ENCODE data around the gene BRSK1.

Gene BRSK1

DNA sequence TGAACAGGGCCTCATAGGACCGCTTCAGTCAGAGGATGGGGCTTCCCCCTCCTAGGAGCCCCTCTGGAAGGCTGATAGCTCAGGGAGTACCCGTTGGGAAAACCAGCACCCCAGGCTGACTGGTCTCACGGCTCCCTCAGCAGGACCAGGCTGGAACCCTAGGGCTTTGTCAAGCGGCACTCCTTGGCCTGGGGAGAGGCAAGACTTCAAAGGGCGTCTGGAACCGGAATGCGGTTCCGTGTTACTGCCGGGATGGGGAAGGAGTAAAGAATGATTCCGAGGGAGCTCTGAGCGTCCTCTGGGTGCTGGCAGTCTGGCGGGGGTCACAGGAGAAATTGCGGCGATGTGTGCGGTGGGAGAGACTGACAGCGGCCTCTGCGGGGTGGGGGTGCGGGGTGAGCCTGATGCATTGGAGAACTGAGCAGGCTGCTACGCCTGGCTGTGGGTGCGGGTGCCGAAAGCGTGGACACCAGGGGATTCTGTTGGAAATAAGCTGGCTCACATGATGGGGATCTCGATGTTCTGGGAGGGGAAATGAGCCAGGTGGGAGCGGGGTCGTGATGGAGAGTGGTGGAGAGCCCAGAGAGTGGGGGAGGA is 68.8 kb downstream of the BRSK1 start:
- peak; percentile 30 for DNase-seq (ENCODE audit: low read depth, low spot score)

DNA sequence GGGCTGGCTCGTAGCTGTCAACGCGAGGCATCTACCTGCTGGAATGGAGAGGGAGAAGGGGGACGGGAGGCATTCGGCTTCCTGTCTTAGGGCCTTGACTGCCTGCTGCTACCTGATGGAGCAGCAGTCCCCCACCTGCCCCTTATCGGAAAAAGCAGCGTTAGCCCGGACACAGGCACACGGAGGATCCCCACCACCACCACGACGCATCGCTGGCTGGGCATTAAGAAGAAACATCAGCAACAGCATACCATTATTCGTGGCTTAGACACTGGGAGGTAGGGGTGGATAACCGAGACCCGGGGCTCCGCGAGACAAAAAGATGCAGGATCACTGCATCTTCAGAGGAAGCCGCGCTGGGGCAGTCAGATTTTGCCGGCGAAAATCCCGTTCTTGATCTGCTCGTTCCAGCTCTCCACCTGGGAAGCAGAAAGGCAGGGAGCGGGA is 69.6 kb downstream of the BRSK1 start:
- DNase-seq (ENCODE audit: low read depth, low spot score), result no peak

- peak; percentile 89 for DNase-seq (ENCODE audit: low read depth, low spot score)
Observed at GRCh38 chr19:55353803-55354697, 70.3 kb downstream of the BRSK1 start.

DNA sequence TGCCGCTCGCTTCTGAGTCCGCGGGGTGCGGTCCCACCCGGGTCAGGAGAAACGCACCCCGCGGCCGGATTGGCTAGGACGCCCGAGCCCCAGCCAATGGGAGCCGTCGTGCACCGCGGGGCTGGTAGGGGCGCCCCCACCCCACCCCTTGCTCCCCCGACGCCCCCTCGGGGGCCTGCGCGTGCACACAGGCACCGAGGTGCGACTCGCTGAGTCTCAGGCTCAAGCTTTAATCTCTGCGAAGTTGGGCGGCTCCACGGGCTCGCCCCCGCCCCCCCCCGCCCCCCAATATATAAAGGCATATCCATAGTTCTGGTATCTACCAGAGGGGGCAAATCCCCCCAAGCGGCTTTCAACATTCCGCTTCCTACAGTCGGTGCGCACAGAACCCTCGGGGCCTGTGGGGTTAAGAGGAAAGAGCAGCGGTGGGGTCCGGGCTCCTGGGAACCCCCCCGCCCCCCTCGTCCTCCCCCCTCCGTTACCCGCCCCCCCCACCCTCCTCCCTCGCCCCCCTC is 71.0 kb downstream of the BRSK1 start, which contains the start of gene COX6B2:
Gene COX6B2 (minus strand): TSS at position 22 of the 515 bp plus-strand sequence. CDS start 198 bp downstream, outside the sequence.
- no peak for DNase-seq (ENCODE audit: low read depth, low spot score)

DNA sequence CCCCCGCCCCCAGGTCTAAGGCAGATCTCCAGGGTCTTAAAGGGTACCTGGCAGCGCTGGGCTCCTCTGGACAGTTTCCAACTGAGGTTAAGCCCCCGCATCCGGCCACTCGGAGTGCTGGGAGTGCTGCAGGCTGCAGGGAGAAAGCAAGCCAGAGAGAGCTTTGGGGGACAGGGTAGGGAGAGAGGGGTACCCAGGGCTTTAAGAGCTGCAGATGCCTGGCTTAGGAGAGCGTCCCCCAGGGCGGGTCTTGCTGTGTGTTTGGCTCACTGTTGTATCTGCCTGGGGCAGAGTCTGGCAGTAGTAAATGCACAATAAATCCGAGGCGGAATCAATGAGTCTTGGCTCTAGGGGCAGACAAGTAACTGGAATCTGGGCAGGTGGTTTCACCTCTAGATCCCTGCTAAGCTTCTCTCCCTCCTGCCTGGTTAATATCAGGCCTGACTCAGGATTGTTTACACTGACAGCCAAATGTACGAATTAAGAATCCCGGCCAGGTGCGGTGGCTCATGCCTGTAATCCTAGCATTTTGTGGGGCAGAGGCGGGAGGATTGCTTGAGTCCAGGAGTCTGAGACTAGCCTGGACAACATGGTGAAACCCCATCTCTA is 71.5 kb downstream of the BRSK1 start:
- DNase-seq (ENCODE audit: low read depth, low spot score), result peak; percentile 73

- DNase-seq (ENCODE audit: low read depth, low spot score), result no peak
Observed at GRCh38 chr19:55358493-55358892, 74.7 kb downstream of the BRSK1 start.

DNA sequence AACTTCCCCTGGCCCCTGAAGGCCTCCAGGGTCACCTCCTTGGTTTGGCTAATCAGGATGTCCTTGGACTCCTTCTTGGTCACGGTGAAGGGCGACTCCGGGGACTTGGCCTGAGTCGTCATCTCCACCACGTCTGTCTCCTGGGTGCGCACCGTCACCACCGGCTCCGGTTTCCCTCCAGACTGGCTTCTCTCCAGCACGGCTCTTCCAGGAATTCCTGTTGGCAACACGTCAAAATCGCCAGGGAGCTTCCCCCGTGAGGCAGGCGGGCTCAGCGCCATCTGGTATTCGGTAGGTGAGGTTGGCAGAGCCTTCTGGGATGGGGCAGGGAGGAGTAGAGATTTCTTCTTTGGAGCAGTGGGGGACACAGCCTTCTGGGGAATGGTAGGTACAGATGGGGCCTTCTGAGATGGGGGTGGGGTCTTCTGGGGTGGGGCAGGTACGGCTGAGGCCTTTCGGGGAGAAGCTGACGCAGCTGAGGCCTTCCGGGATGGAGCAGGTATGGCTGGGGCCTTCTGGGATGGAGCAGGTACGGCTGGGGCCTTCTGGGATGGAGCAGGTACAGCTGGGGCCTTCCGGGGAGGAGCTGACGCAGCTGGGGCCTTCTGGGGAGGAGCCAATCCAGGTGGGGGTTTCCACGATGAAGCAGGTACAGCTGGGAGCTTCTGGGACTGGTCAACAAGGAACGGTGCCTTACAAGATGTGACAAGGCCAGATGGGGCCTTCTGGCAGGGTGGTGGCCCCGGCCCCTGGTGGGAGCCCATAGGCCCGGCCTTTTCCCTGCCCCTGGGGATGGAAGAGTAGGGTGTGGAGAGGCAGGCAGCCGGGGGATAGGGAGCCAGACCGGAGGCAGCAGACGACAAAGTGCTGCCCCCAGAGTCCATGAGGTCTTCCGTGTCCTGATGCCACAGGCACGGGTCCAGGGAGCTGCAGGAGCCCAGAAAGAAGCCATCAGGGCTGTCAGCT is 75.4 kb downstream of the BRSK1 start:
- no peak for DNase-seq (ENCODE audit: low read depth, low spot score)

DNA sequence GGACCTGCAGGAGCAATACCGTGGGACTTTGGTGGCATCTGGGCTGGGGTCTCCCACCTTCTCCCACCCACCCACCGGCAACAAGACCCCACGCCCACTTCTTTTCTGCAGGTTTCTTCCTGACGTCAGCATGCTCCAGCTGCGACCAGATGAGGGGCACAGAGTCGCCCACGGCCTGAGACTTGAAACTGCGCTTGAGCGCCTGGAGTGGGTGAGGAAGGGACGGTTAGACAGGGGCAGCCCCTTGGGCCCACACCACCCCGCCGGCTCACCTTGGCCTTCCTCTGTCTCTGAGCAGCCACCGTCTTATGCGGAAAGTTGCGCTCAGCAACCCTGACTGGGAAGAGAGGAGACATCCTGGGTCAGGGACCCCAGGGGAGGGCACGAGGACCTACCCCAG is 77.1 kb downstream of the BRSK1 start:
- no peak for DNase-seq (ENCODE audit: low read depth, low spot score)

Data from ELF-1 (cell line).